ENCODE data around the gene KCP. TPM values are rescaled to one million over a fixed set of nuclear protein-coding genes. Genes with fewer than 3 reads are reported as not detected.

The KCP gene
- polyA plus RNA-seq, 4 donors = 1.6 to 38.8 (median 17.9) TPM

GRCh38 chr7:128888756-128889095 lies 21.8 kb downstream of the KCP start:
- no peak for DNase-seq (ENCODE audit: low read depth in 4 of 4, low spot score in 3 of 4)

GRCh38 chr7:128888039-128888755 lies 22.3 kb downstream of the KCP start:
- DNase-seq (ENCODE audit: low read depth in 4 of 4, low spot score in 3 of 4) = no peak

GRCh38 chr7:128887169-128888038 lies 23.1 kb downstream of the KCP start:
- no peak for DNase-seq (ENCODE audit: low read depth in 4 of 4, low spot score in 3 of 4)

GRCh38 chr7:128886391-128887168 lies 23.9 kb downstream of the KCP start:
- no peak for DNase-seq (ENCODE audit: low read depth in 4 of 4, low spot score in 3 of 4)

- DNase-seq (ENCODE audit: low read depth in 4 of 4, low spot score in 3 of 4) = no peak
Observed at GRCh38 chr7:128885370-128886187, 24.9 kb downstream of the KCP start.

GRCh38 chr7:128884561-128885369 lies 25.7 kb downstream of the KCP start:
- no peak for DNase-seq (ENCODE audit: low read depth in 4 of 4, low spot score in 3 of 4)

- no peak for DNase-seq (ENCODE audit: low read depth in 4 of 4, low spot score in 3 of 4)
Observed at GRCh38 chr7:128883622-128884448, 26.7 kb downstream of the KCP start.

- DNase-seq (ENCODE audit: low read depth in 4 of 4, low spot score in 3 of 4) = no peak
Observed at GRCh38 chr7:128882134-128882533, 28.4 kb downstream of the KCP start.

- no peak for DNase-seq (ENCODE audit: low read depth in 4 of 4, low spot score in 3 of 4)
Observed at GRCh38 chr7:128881458-128882125, 28.9 kb downstream of the KCP start.

- no peak for DNase-seq (ENCODE audit: low read depth in 4 of 4, low spot score in 3 of 4)
Observed at GRCh38 chr7:128880791-128881457, 29.6 kb downstream of the KCP start.

DNA sequence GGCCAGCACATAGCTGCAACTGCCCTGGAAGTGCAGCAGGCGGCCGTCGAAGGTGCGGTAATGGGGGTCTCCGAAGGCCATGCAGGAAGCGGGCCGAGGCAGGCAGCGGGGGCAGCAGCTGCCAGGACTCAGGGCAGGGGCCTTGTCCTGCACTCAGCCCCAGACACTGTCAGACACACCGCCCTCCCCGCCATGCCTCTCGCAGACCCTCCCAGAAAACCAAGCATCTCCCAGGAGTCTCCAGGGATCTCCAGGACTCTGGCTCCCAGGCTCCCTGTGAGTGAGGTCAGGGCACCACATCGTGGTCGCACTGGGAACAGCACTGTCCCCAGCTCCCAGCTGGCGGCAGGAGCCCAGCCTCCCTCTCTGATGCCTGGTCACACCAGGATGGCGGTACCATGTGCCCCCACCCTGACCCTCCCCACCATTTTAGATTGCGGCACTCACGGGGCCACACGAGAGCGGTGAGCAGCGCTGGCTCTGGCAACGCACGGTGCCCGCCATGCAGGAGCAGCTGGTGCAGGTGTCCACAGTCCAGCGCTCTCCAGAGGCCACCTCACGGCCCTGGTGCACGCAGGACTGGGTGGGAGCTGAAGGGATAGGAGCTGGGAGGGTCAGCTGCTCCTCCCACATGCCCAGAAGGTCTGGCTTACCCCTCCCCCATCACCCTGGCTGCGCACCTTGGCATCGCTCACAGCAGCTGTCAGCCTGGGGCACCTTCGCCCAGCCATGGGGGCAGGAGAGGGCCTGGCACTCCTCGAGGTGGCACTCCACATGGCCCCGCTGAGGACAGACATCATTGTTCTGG lies 30.4 kb downstream of the KCP start:
- DNase-seq (ENCODE audit: low read depth in 4 of 4, low spot score in 3 of 4) = no peak

GRCh38 chr7:128879461-128879938 lies 31.0 kb downstream of the KCP start:
- no peak for DNase-seq (ENCODE audit: low read depth in 4 of 4, low spot score in 3 of 4)

DNA sequence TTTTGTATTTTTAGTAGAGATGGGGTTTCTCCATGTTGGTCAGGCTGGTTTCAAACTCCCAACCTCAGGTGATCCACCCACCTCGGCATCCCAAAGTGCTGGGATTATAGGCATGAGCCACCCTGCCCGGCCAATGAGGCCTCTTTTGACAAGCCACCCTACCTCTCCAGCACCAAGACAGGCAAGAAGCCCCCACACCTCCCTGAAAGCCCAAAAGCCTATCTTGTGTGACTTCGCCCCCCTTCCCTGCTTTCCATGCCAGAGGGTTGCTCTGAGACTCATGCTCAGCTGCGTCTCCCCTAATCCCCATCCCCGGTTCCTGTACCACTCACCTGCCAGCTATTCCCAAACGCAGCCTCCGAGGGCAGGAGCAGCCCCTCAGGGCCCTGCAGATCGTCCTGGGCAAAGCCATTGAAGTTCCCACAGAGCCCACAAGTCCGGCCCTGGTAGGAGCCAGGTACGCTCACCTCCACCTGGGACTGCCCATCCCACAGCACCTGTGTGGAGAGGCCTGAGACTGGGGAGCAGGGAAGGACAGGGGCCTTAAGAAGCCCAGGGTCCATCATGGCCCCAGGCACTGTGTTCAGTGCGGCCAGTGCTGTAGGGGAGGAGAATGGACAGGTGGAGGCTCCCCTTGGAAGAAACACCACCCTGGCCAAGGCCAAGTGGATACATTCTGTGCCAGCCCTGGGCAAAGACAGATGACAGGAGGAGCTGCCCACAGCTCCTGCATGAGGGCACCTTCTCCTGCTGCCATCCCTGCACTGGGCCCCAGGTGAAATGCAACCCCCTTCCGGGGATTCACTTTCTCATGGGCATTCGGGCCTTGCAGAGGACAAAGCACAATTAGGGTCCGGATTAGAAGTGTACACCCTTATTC lies 32.0 kb downstream of the KCP start:
- no peak for DNase-seq (ENCODE audit: low read depth in 4 of 4, low spot score in 3 of 4)

DNA sequence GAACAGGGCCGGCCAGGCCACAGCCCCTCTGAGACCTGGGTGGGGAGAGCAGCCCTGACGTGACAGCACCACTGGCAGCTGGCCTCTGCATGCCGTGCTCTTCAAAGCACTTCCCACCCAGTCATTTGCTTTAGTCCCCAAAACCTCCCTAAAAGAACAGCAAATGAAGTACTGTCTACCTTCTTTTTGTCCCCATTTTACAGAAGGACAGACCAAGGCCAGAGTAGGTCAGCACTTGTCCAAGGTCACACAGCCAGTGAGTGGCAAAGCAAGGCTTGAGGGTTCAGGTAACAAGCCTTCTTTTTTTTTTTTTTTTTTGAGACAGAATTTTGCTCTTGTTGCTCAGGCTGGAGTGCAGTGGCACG lies 32.8 kb downstream of the KCP start:
- no peak for DNase-seq (ENCODE audit: low read depth in 4 of 4, low spot score in 3 of 4)

DNA sequence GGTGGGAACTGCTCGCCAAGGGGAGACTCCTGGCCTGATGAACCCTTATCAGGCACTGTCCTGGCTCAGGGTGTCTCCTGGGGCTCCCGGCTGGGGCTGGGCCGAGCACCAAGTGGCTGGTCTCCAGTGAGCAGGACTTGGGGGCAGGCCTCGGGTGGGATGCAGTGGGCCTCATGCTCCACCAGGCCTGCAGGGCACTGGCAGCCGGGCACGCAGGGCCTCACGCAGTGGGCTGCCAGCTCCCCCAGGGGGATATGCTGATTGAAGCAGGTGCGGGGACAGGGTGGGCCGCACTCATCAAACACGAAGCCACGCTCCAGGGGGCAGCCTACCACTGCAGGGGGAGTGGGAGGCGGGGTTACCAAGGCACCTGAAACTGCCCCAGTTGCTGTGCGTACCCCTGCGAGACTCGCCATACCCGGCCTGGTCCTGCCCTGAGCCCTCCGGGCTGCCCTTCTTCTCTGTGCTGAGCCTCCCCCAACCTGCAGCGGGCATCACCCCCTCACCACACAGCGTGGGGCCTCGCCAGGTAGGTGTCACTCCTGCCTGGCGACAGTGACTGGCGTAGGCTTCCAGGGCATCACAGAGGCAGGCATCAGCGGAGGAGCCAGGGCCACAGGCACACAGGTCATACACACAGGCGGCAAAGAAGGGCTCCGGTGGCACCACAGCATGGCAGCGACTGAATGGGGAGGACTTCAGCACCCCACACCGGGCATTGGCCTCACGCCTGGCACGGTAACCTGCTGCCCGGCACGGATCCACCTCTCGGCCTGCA lies 33.3 kb downstream of the KCP start:
- no peak for DNase-seq (ENCODE audit: low read depth in 4 of 4, low spot score in 3 of 4)
